GM18868 (cell line): ENCODE results near the gene NBAS.
"Not testable (repeated sequence)": the region's sequence is repeated elsewhere in the genome, so short reads cannot be mapped to it uniquely, and the experiment has no call there.

Source experiments
- ATAC-seq: cut with Tn5 transposase; IDR thresholded peaks from one replicate; pipeline ENCODE4 v1.9.1; 2021; ENCODE audit warnings: mild to moderate bottlenecking, moderate library complexity; ENCODE audit not compliant: unreplicated experiment

The NBAS gene

DNA sequence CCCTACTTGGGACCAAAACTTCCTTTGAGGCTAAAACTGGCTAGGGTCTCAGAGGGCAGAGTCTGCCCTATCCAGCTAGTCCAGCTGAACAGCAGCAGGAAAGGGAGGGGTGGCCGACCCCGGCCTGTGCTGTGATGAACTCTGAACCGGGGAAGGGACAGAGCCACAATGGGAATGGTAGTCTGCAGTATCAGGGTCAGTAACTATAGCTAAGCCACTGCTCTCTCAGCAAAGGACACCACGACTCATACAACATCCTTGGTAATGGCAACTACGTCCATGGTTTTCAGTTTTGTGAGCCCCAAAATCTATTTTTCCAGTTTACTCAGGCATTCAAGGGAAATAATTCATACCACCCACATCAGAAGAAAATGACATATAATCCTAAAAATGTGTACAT lies 75.2 kb downstream of the NBAS start:
- ATAC-seq, result no peak

DNA sequence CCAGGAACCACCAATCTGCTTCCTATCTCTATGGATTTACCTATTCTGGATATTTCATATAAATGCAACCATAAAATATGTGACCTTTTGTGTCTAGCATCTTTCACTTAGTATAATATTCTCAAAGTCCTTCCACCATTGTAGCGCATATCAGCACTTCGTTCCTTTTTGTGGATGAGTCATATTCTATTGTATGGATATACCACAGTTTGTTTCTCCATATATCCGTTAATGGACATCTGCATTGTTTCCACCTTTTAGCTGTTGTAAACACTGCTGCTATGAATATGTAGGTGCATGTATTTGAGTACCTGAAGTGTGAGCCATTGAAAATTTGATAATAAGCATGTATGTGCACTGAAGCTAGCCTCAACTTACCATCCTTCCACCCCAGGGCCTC lies 80.1 kb downstream of the NBAS start:
- no peak for ATAC-seq

DNA sequence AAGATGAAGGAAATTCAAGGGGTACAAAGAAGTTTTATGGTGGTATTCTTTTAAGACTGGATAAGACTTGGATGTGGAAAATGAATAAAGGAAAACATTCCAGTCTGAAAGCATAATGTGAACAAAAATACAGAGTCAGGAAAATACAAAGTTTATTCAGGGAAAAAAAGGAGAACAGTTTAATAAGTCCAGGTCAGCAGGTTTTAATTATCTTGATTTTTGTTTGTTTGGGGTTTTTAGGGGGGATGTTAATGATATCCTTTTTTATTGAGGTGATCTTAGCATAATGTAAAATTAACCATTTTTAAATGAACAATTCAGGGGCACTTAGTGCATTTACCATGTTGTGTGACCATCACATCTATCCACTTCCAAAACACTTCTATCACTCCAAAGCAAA lies 80.6 kb downstream of the NBAS start:
- ATAC-seq, result no peak

DNA sequence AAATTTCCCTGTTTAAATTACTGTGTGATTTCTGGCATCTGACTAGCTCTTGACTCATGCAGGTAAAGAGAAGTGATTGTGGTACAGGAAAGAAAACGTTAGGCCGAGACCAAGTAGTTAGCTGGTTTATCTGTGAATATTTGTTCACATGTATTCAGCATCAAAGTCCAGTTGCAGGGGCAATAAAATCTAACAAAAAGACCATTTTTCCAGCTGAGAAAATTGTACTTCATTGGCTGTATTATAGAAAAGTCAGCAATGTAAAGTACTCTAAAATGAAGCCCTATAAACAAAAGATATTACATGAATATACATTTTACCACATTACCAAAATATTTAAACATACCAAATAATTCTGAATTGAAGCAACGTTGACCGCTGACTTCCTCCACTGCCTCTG lies 88.3 kb downstream of the NBAS start:
- ATAC-seq, result no peak

DNA sequence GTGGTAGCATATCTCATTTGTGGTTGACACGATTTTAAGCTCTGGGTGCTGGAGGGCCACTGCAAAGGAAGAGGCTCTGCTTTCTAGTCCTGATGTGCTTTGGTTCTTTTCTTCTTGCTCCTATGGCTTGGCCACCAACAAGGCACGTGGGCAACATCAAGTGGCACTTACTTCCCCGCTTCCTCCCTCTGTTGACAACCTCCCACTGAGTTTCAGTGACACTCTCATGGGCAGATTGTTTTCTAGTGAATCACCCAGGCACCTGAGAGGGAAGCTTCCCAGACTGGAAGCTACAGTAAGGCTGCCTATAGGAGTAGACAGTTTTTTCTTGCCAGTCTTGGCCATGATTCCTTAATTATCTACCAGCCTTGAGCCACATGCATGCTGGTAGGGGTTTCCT lies 89.0 kb downstream of the NBAS start:
- no peak for ATAC-seq

DNA sequence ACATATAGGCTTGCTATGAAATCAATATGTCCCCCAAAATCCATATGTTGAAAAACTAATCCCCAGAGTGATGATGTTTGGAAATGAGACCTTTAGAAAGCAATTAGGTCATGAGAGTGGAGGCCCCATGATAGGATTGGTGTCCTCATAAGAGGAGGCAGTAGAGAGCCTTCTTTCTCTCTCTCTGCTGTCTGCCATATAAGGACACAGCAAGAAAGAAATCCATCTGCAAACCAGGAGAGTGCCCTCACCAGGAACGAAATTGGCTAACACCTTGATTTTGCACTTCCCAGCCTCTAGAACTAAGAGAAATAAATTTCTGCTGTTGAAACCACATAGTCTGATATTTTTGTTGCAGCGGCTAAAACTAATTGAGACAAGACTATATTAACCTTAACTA lies 89.5 kb downstream of the NBAS start:
- no peak for ATAC-seq

DNA sequence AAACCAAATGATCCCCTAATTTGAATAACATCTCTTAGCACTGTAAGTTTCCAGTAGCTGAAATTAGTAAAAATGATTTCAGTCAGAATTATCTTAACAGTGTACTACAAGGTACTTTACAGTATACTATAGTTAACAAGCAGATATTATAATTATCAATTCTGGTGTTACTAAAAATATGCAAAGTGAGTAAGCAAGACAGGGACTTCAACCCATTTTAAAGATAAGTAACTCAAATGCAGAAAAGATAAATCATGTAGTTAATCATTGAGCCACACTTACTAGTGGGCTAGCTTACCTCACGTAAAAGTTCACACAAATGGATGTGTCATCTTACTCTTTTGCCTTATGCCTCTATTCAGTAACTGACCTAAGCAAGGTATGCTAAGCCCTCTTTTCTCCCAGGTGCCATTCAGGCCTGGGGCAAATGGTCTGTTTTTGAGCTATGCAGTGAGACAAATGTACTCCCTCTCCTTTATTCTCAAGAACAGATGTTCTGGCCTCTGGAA lies 101.0 kb downstream of the NBAS start:
- no peak for ATAC-seq

DNA sequence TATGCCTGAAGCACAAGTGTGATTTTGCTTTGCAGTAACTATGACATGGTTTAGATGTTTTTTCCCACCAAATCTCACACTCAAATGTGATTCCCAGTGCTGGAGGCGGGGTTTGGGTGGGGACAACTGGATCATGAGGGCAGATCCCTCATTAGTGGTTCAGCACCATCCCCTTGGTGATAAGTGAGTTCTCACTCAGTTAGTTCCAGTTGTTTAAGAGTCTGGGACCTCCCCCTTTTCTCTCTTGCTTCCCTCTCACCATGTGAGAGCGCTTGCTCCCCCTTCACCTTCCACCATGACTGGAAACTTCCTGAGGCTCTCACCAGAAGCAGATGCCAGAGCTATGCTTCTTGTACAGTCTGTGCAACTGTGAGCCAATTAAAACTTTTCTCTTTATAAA lies 102.9 kb downstream of the NBAS start:
- ATAC-seq, result no peak

DNA sequence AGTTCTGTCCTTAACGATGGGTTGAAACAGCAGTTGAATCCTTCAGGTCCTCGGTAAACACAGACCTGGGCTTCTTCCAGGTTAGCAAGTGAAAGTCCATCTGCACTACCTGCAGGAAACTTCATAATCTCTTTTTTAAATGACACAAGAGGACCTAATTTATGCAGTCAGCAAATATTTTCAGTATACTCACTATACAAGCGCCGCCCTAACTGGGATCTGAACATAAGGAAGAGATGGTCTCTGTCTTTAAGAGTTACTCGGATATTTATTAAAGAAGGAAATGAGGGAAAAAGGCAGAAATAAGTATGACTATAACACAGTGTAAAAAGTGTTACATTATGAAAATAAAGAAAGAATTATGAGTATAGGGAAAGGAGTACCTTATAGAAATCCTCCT lies 103.3 kb downstream of the NBAS start:
- ATAC-seq, result no peak

DNA sequence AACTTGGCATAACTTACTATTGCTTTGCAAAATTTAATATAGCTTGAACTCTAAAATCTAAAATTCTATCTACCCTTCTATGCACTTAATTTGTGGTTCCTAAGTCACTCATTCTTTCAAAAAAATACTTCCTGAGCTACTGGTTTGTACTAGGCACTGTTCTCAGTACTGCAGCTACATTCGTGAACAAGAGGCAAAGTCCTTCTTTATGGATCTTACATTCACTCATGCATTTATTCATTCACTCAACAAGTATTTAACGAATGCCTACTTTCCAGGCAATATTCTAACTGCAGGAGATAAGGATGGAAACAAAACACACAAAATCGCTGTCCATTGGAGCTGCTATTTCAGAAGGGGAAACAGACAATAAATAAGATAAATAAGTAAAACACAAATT lies 104.8 kb downstream of the NBAS start:
- ATAC-seq, result no peak

DNA sequence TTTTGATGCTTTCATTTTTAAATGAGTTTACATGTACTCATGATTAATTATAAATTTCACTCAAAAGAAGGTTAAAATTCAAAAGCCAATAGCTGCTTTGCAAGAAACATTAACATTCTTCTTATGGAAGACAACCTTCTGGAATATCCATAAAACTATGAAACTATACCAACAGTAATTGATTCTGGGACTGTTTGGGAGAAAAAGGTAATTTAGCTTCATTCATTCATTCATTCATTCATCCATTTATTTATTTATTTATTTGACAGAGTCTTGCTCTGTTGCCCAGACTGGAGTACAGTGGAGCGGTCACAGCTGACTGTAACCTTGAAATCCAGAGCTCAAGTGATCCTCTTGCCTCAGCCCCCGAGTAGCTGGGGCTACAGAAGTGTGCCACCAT lies 110.3 kb downstream of the NBAS start:
- ATAC-seq, result no peak

DNA sequence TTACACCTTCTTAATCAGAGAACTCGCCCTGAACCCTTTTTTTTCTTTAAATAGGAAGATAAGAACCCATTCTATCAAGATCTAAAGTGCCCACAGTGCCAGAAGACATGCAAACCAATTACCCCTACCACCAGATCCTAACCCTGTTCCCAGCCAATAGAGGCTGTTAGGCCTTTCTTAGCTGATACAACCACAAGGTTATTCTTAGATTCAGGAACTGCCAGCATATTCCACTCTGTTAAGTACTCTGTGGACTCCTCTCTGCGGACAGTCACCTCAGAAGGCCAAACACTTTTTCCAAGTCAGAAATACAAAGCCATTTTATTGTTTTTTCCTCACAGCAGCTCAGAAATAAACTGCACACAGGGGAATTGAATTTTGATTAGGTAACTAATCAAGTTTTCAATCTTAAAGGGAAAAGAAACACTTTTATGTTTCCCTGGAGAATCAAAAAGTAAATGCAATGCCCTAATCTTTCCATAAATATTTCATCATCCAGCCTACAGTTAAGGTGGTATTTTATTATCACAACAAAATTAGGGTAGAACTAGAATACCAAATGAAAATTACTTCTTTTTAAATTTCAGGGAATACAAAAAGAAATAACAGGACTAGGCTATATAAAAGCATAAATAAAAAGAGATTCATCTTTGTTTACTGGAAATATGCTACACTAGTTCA lies 111.4 kb downstream of the NBAS start:
- ATAC-seq, result no peak

DNA sequence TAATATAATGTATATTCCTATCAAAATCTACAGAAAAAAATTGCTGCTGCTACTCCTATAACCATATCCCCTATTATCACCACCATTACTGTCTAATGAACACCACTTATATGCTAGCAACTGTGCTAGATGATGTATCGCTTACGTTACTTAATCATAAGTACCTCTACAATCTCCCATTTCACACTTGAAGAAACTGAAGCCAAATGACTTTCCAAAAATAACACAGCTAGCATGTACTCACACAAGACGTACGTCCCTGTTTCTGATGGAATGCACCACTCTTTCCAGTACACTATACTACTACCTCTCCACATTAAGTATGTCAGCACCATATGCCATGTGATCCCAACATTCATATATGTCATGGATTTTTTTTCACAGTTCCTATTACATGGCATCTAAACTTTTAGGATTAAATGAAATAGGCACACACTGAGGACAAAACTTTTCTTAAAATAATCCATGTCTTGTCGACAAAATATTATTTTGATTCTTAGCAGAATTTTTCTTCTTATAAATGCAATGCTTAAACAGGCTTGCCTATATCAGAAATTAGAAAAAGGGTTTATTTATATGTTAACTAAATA lies 112.8 kb downstream of the NBAS start:
- ATAC-seq, result no peak

DNA sequence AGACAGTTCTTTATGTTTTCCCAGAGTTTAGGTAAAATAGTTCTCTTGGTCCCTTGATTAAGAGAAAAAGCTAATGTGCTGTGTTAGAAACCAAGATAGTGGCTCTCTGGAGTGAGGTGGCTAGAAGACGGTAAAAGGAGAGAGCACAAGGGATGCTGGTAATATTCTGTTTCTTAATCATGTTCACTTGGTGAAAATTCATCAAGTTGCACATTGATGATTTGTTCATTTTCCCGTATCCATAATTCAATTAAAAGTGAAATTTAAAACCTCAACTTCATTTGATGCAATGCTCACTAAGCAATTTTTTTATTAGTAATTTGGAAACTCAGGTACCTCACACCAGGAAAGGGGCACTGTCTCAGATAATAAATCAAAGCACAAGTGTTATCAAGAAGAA lies 113.8 kb downstream of the NBAS start:
- no peak for ATAC-seq

DNA sequence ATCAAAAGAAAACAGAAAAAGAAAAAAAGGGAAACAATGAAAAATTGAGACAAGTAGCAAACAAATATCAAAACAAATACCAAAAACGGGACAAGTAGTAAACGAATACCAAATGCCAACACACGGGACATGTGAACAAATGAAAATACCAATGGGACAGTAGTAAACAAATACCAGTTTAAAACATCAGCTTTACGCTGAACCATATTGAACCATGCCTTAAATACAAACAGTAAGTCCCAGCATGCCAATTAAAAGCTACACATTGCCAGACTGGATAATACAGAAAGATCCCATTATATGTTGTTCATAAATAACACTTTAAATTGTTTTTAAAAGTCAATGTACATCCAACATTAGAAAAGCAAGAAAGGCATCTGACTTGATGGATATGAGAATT lies 114.2 kb downstream of the NBAS start:
- no peak for ATAC-seq

DNA sequence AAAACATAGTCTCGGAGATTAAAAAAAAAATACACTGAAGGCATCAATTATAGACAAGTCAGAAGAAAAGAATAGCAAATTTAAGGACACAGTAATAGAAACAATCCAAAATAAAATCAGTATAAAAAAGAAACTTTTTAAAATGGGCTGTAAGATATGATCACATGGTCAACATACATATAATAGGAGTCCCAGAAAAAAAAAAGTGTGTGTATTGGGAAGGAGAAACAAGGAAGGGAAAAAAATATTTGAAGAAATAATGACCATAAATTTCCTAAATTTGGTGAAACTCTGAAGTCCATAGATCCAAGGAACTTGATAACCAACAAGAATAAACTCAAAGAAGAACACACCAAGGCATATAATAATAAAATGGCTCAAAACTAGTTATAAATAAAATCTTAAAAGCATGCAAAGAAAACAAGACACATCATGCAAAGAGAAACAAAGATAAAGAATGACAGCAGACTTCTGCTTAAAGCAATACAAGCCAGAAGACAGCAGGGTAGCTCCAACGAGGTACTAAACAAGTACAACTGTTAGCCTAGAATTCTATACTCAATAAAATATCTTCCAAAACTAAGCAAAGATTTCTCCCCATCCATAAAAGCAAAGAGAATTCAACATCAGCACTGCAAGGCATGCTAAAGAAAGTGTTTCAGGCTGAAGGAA lies 115.1 kb downstream of the NBAS start:
- no peak for ATAC-seq

DNA sequence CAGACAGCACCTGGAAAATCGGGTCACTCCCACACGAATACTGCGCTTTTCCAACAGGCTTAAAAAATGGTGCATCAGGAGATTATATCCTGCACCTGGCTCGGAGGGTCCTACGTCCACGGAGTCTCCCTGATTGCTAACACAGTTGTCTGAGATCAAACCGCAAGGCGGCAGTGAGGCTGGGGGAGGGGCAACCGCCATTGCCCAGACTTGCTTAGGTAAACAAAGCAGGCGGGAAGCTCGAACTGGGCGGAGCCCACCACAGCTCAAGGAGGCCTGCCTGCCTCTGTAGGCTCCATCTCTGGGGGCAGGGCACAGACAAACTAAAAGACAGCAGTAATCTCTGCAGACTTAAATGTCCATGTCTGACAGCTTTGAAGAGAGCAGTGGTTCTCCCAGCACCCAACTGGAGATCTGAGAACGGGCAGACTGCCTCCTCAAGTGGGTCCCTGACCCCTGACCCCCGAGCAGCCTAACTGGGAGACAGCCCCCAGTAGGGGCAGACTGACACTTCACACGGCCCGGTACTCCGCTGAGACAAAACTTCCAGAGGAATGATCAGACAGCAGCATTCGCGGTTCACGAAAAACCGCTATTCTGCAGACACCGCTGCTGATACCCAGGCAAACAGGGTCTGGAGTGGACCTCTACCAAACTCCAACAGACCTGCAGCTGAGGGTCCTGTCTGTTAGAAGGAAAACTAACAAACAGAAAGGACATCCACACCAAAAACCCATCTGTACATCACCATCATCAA lies 121.2 kb downstream of the NBAS start:
- not testable (repeated sequence) for ATAC-seq

DNA sequence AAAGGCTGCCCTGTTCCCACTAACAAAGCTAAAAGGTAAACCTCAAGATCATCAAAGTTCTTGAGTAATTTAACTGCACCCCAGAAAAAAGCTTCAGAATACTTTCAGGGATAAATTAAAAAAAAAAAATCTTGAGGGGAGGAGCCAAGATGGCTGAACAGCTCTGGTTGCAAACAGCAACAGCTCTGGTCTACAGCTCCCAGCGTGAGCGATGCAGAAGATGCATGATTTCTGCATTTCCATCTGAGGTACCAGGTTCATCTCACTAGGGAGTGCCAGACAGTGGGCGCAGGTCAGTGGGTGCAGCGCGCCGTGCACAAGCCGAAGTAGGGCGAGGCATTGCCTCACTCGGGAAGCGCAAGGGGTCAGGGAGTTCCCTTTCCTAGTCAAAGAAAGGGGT lies 121.8 kb downstream of the NBAS start:
- not testable (repeated sequence) for ATAC-seq

DNA sequence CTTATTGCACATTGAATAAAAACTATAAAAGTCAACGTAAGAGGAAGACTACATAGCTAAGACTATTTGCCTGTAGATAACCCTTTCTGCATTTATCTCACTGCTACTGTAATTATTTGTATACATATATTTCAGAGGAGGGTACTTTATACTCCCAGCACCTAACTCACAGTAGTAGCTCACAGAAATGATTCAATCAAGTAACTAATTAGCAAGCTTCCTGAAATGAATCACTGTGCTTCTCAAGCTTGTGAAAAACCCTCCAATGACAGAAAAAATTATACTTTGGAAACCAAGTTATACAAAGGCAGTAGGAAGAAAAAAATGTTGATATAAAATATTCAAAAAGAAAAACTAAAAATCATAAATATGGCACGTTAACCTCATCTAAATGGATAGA lies 124.9 kb downstream of the NBAS start:
- no peak for ATAC-seq

DNA sequence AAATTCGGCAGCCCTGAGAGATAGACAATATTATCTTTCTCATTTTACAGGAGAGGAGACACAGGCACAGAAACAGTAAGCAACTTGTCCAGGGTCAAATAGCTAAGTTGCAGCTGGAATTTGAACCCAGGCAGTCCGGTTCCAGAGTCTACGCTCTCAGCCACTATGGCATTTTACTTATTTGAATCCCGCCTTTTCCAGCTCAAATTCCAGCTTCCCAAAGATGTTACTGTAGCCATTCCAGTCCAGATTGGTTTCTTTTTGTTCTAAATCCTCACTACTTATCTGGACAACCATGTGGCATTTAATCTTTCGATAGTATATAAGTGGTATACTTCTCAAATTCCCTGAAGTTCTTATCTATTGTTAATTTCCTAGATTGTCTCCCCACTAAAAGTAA lies 125.7 kb downstream of the NBAS start:
- ATAC-seq, result no peak

DNA sequence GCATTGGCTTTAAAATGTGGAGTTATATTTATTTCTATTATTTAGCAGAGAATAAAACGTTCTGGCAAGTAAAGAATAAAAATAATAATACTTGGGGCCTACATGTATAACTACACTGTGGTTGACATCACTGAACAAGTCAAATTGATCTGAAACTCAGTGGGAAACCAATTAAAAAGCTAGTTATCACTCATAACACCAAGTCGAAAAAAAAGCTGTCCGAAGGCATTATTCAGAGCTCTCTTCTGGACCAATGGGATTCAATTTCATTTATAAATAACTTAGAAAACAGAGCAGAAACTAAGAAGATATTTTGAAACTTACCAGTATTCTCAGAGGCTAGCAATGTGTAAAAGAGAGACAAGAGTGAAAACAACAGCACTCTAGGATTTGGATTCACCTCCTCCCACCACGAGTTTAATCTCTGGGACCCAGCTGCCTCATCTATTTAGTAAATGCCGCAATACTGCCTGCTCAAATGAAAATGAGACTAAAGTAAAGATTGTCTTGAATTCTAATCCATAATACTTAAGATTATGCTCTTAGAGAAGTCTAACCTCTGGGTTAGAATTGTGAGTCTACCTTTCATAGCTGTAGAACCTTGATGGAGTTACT lies 128.4 kb downstream of the NBAS start:
- no peak for ATAC-seq
